Gastroesophageal sphincter (tissue), 4 donors: Measurements from ENCODE around the gene FHL1. TPM values are rescaled to one million over a fixed set of nuclear protein-coding genes. Genes with fewer than 3 reads are reported as not detected.

Experiments used
- ATAC-seq: fragments of 150-250 bp; one replicate; pipeline ENCODE4 v1.9.1; 2016; ENCODE audit warnings: mild to moderate bottlenecking, moderate library complexity
- H3K27ac ChIP-seq, 4 donors: fragments of 200-600 bp; sonication (generic) in 3 of 4; 1 replicate in 3 of 4; 2 replicates in 1 of 4; pipeline ENCODE4 v1.5.1; 2016 to 2019
- H3K27me3 ChIP-seq: fragments of 200-600 bp; sonication (generic); one replicate; pipeline ENCODE4 v1.5.1; 2019
- H3K36me3 ChIP-seq, 2 donors: fragments of 200-600 bp; sonication (generic); one replicate each; pipeline ENCODE4 v1.5.1; 2019; ENCODE audit warnings: control low read depth in 1 of 2
- H3K4me1 ChIP-seq, 3 donors: fragments of 200-600 bp; sonication (generic); 1 replicate in 2 of 3; 2 replicates in 1 of 3; pipeline ENCODE4 v1.5.1; 2016 to 2019; ENCODE audit warnings: control low read depth in 2 of 3
- H3K4me3 ChIP-seq, 2 donors: fragments of 200-600 bp; sonication (generic); one replicate each; pipeline ENCODE4 v1.5.1; 2019; ENCODE audit warnings: mild to moderate bottlenecking in 1 of 2, moderate library complexity in 1 of 2
- H3K9me3 ChIP-seq, 3 donors: fragments of 200-600 bp; sonication (generic); one replicate each; pipeline ENCODE4 v1.5.1; 2017 to 2019; ENCODE audit warnings: control low read depth in 2 of 3
- EP300 ChIP-seq: sonication (generic); formaldehyde crosslinking; IDR thresholded peaks from one replicate; pipeline ENCODE4 v1.6.1; 2017; ENCODE audit warnings: antibody characterized with exemption, mild to moderate bottlenecking
- POLR2A ChIP-seq, 2 donors: fragments of 450-650 bp; IDR thresholded peaks; one replicate each; pipeline ENCODE4 v1.6.1; 2017; ENCODE audit warnings: antibody characterized with exemption in 2 of 2, mild to moderate bottlenecking in 2 of 2, moderate library complexity in 1 of 2
- POLR2AphosphoS5 ChIP-seq: sonication (generic); formaldehyde crosslinking; IDR thresholded peaks from one replicate; pipeline ENCODE4 v1.6.1; 2017; ENCODE audit warnings: antibody characterized with exemption
- WGBS, 2 donors: methylation state at CpG; one replicate each; pipeline ENCODE4 v1.1.5; 2018; ENCODE audit warnings: low coverage in 1 of 2; 5-methylcytosine and 5-hydroxymethylcytosine counted together
- total RNA-seq, 4 donors: library from RNA; depleted of rRNA; stranded (reverse); fragments of >200 nt; gene quantifications; one replicate each; pipeline ENCODE4 v1.1.0, GENCODE V29; 2016
- TF ChIP-seq, protein P1 (sequence below), 4 experiments: fragments of 200-600 bp in 2 of 4; fragments of 450-650 bp in 2 of 4; sonication (generic) in 1 of 4; IDR thresholded peaks; one replicate each; pipeline ENCODE4 v1.5.1; 2017 to 2019; ENCODE audit warnings: antibody characterized with exemption in 4 of 4, mild to moderate bottlenecking in 2 of 4, moderate library complexity in 2 of 4

The FHL1 gene
- total RNA-seq, 4 donors from 2014 or later: 2,495 to 4,363 (median 3,004) TPM

- H3K27me3 ChIP-seq: no peaks in the 10 kb centered on the region
- TF ChIP-seq POLR2AphosphoS5: no peak
- TF ChIP-seq, protein P1, sequence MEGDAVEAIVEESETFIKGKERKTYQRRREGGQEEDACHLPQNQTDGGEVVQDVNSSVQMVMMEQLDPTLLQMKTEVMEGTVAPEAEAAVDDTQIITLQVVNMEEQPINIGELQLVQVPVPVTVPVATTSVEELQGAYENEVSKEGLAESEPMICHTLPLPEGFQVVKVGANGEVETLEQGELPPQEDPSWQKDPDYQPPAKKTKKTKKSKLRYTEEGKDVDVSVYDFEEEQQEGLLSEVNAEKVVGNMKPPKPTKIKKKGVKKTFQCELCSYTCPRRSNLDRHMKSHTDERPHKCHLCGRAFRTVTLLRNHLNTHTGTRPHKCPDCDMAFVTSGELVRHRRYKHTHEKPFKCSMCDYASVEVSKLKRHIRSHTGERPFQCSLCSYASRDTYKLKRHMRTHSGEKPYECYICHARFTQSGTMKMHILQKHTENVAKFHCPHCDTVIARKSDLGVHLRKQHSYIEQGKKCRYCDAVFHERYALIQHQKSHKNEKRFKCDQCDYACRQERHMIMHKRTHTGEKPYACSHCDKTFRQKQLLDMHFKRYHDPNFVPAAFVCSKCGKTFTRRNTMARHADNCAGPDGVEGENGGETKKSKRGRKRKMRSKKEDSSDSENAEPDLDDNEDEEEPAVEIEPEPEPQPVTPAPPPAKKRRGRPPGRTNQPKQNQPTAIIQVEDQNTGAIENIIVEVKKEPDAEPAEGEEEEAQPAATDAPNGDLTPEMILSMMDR (IDR thresholded peaks at IDR 0.05): peak in 3 of 4 experiments; percentile 26 to 47 (median 29)
- WGBS, 2 donors: 10 to 50% methylated on average over 2 of the region's 2 CpGs
- H3K36me3 ChIP-seq: no peaks in the 10 kb centered on the region
- H3K9me3 ChIP-seq: no peaks in the 10 kb centered on the region
- ATAC-seq: no peak
- H3K27ac ChIP-seq: peak overlapping the region; percentile 92 to 96 (median 94)
- H3K4me1 ChIP-seq: peaks cover 0 to 57% (median 12%) of the 10 kb centered on the region in 3 donors
- H3K4me3 ChIP-seq: peak overlapping the region; percentile 47 to 50
Observed at GRCh38 chrX:136200466-136200865, 53.1 kb downstream of the FHL1 start.

DNA sequence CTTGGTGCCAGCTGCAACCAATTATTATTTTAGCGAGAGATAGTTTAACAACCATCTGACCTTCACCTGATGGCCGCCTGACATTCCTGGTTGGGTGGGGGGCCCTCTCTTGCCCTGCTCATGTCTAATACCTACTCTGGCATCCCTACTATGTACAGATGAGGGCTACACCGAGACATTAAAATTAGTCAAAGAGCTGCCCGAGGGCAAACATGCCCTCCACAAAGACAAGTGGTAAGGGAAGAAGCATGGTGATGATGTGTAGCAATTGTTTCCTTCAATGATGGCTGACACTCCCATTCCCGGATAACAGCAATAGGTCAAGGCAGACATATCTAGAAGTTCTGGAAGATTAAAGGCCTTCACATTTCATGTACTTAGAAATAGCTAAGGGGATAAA lies 54.3 kb downstream of the FHL1 start:
- Histone ChIP-seq H3K27me3 (no peaks in the 10 kb centered on the region), H3K4me3 (peak overlapping the region in 1 of 2 donors; percentile 50), H3K36me3 (peaks cover 0 to 6% of the 10 kb centered on the region in 2 donors), H3K4me1 (peaks cover 0 to 59% (median 15%) of the 10 kb centered on the region in 3 donors), H3K9me3 (no peaks in the 10 kb centered on the region), H3K27ac (peak overlapping the region; percentile 92 to 96 (median 94))
- no peak for ATAC-seq
- TF ChIP-seq EP300 (no peak), POLR2A (IDR thresholded peaks at IDR 0.05) (no peak)
- WGBS, 2 donors: 63 to 67% methylated on average over 1 to 3 of the region's 5 CpGs

DNA sequence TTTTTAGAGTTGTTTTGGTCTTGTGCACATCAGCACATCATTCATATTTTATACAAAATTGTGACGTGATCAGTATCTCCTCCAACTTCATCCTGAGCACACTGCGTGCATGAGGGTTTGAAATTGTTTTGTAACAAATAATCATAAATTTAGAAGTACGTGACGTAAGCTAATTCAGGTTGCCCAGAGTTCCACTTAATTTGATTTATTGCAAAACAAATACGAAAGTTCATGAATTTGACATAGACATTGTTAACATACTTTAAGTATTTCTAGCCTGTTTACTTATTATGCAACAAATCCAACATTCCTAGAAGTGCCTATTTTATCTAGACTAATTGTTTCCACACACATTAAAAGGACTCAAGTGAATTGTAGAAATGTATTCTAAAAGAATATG lies 55.6 kb downstream of the FHL1 start:
- Histone ChIP-seq H3K36me3 (peaks cover 0 to 19% of the 10 kb centered on the region in 2 donors), H3K4me1 (peaks cover 0 to 72% (median 24%) of the 10 kb centered on the region in 3 donors), H3K27ac (peak overlapping the region; percentile 92 to 96 (median 94)), H3K27me3 (no peaks in the 10 kb centered on the region), H3K4me3 (peak overlapping the region in 1 of 2 donors; percentile 50), H3K9me3 (no peaks in the 10 kb centered on the region)
- peak; percentile 66 for ATAC-seq
- TF ChIP-seq, protein P1 (IDR thresholded peaks at IDR 0.05): no peak
- TF ChIP-seq POLR2AphosphoS5 (peak; percentile 68), EP300 (peak; percentile 57), POLR2A (IDR thresholded peaks at IDR 0.05) (no peak)
- 41 to 54% methylated on average over 5 of the region's 5 CpGs for WGBS, 2 donors

- no peak for TF ChIP-seq EP300
- no peak for TF ChIP-seq POLR2A (IDR thresholded peaks at IDR 0.05)
- Histone ChIP-seq H3K27ac (peak overlapping the region; percentile 92 to 96 (median 94)), H3K27me3 (no peaks in the 10 kb centered on the region), H3K4me3 (peak overlapping the region; percentile 50 to 58), H3K9me3 (no peaks in the 10 kb centered on the region), H3K4me1 (peaks cover 0 to 77% (median 24%) of the 10 kb centered on the region in 3 donors), H3K36me3 (peaks cover 0 to 24% of the 10 kb centered on the region in 2 donors)
- ATAC-seq: no peak
Observed at GRCh38 chrX:136203438-136203837, 56.1 kb downstream of the FHL1 start.

DNA sequence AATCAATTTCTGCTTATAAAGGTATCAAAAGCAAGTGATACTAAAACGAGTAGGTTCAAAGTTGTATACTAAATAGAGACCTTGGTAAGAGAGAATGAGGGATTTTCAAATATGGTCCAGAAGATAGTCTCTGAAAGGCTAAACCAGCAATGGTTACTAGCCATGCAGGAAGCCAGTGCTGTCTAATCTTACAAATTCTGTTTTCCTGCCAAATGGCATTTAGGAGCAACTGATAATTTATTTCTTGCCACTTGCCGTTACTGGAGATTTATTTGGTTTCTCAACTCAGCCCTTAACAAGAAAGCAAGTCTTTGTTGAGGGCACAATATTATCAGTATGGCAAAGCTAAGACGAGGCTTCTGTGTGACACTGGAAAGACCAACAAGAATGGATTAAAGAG lies 56.6 kb downstream of the FHL1 start:
- Histone ChIP-seq H3K27me3 (no peaks in the 10 kb centered on the region), H3K9me3 (no peaks in the 10 kb centered on the region), H3K4me1 (peaks cover 0 to 82% (median 26%) of the 10 kb centered on the region in 3 donors), H3K4me3 (peak overlapping the region; percentile 50 to 58), H3K27ac (peak overlapping the region; percentile 92 to 96 (median 94)), H3K36me3 (peaks cover 0 to 29% of the 10 kb centered on the region in 2 donors)
- TF ChIP-seq POLR2A (IDR thresholded peaks at IDR 0.05) (no peak), EP300 (no peak), POLR2AphosphoS5 (no peak)
- TF ChIP-seq, protein P1 (IDR thresholded peaks at IDR 0.05): no peak
- no peak for ATAC-seq
- WGBS, 2 donors: 17 to 21% methylated on average over 3 of the region's 3 CpGs

- peak; percentile 48 for ATAC-seq
- TF ChIP-seq, protein P1 (IDR thresholded peaks at IDR 0.05): no peak
- peak; percentile 11 for TF ChIP-seq EP300
- peak; percentile 45 for TF ChIP-seq POLR2AphosphoS5
- peak; percentile 39 to 52 for TF ChIP-seq POLR2A (IDR thresholded peaks at IDR 0.05)
- peak overlapping the region; percentile 92 to 96 (median 94) for H3K27ac ChIP-seq
- H3K36me3 ChIP-seq: peaks cover 0 to 35% of the 10 kb centered on the region in 2 donors
- peaks cover 0 to 86% (median 28%) of the 10 kb centered on the region in 3 donors for H3K4me1 ChIP-seq
- no peaks in the 10 kb centered on the region for H3K27me3 ChIP-seq
- WGBS, 2 donors: 0 to 8% methylated on average over 2 of the region's 2 CpGs
- H3K4me3 ChIP-seq: peak overlapping the region; percentile 50 to 58
- H3K9me3 ChIP-seq: no peaks in the 10 kb centered on the region
Observed at GRCh38 chrX:136204571-136204970, 57.2 kb downstream of the FHL1 start.
